OCI-LY7 (cell line): ENCODE results near the gene PA2G4.

Experiments
- CTCF ChIP-seq: fragments of 200-600 bp; sonication (generic); conservative IDR thresholded peaks from 2 replicates; pipeline ENCODE4 v1.5.1; 2014; ENCODE audit warnings: mild to moderate bottlenecking, antibody characterized with exemption, low read length, moderate library complexity, mixed read lengths
- EZH2phosphoT487 ChIP-seq: fragments of 200-600 bp; sonication (generic); IDR thresholded peaks from 2 replicates; pipeline ENCODE4 v1.6.1; 2018; ENCODE audit warnings: low read depth, borderline replicate concordance, mild to moderate bottlenecking, mixed run types, antibody characterized with exemption, low read length, moderate library complexity, mixed read lengths

- TF ChIP-seq CTCF (no peak), EZH2phosphoT487 (no peak)
Measured at GRCh38 chr12:56152132-56152755, 47.9 kb downstream of the PA2G4 start, which contains the start of gene MYL6B.
